ENCODE data around the gene LAMA2. TPM values are rescaled to one million over a fixed set of nuclear protein-coding genes. Genes with fewer than 3 reads are reported as not detected.

LAMA2 gene
- total RNA-seq, 2 donors from 2014 or later, result 0.28 to 0.40 TPM

DNA sequence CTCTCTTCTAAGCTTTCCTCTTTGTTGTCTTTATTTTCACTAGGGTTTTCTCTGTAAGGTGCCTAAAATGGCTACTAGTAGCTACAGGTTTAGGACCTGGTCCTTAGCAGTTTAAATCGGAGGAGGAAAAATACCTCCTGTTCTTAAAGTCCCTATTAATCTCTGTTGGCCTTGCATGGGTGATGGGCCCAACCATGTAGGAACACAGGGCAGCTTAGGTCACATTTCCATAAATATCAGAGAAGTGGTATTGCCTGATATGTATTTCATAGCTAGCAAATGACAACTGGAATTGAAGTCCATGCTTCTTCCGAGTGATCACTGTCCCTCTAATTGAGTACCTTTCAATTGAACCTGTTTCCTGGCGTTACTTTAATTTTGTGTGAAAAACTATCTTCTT lies 70.0 kb downstream of the LAMA2 start:
- H3K4me3 Mint-ChIP-seq, result no peak overlapping the region
- ATAC-seq (replicated peaks), result no peak
- H3K27ac Mint-ChIP-seq, result no peak overlapping the region
- H3K9me3 Mint-ChIP-seq, result no peaks in the 10 kb centered on the region
- no peaks in the 10 kb centered on the region for H3K36me3 Mint-ChIP-seq (ENCODE audit: low read depth)
- no peaks in the 10 kb centered on the region for H3K4me1 Mint-ChIP-seq
- H3K27me3 Mint-ChIP-seq, result peaks cover 8% of the 10 kb centered on the region

DNA sequence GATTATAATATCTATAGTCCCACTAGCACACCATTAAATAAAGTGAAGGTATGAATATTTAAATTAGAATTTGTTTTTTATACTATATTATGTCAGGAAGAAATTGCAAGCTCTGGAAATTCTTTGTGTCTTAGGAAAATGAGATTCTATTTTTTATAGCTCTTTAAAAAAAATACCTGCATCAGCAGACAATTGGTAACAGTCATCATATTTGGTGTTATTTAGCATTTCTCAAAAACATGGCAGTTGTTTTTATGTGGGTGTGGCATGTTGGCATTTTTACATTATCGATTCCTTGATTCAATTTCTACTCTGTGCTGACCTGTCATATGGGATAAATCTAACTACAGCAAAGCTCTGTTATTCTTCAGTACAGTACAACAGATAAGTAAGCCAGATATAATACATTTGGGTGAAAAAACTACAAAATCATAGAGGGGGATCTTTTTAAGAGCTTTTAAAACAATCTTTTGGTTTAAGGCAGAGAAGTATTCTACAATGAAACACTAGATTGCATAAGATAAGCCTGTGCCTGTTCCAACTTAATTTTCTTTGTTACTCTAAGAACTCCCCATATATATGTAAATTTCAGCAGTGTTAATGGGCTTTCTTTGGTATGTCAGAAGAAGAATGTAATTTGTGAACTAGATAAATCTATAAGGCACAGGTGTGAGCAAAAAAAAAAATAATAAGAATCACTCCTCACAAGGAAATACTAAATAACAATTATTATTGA lies 71.5 kb downstream of the LAMA2 start:
- H3K27me3 Mint-ChIP-seq, result peaks cover 6% of the 10 kb centered on the region
- H3K4me1 Mint-ChIP-seq, result no peaks in the 10 kb centered on the region
- no peak overlapping the region for H3K27ac Mint-ChIP-seq
- H3K9me3 Mint-ChIP-seq, result no peaks in the 10 kb centered on the region
- ATAC-seq (replicated peaks), result no peak
- H3K4me3 Mint-ChIP-seq, result no peak overlapping the region
- no peaks in the 10 kb centered on the region for H3K36me3 Mint-ChIP-seq (ENCODE audit: low read depth)

DNA sequence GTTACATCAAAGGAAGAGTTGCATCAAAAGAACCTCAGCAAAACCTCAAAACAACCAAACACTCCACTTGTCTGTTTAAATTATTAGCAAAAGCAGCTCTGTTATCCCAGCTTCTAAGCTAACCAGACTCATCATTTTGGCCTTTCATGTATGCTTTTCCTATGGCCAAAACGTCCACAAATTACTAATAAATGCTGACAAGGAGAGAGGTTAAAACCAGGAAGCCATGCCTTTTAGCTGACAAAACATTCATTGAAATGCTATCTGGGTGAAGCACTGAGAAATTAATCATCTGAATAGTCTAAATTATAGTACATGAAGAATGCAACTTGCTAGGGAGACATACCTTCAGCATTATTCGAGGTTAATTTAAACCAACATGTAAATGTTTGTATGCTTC lies 80.6 kb downstream of the LAMA2 start:
- Mint-ChIP-seq H3K36me3 (ENCODE audit: low read depth) (no peaks in the 10 kb centered on the region), H3K9me3 (no peaks in the 10 kb centered on the region), H3K27me3 (peaks cover 4% of the 10 kb centered on the region), H3K27ac (no peak overlapping the region), H3K4me1 (no peaks in the 10 kb centered on the region), H3K4me3 (no peak overlapping the region)
- ATAC-seq (replicated peaks), result no peak

DNA sequence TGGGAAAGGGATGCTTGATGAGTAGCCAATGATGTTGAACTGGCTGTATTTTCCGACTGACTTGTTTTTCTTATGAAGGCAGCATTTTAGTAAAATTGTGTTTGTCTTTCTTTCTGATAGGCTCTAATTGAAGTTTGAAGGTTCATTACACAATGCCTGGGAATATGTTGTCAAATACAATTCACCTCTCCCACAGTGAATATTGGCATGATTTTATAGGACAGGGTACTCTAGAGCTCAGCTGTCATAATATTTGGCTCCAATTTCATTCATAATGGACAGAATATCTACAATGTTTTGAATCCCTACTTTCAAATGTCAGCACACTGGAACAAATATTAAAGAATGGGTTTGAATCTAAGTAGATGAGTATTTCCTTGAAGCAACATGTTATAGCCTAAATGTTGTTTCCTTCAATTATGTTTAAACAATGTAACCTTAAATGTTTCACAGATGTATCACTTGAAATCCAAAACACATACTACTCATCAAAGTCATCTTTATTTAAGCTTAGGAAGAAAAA lies 81.4 kb downstream of the LAMA2 start:
- no peaks in the 10 kb centered on the region for H3K36me3 Mint-ChIP-seq (ENCODE audit: low read depth)
- no peaks in the 10 kb centered on the region for H3K9me3 Mint-ChIP-seq

DNA sequence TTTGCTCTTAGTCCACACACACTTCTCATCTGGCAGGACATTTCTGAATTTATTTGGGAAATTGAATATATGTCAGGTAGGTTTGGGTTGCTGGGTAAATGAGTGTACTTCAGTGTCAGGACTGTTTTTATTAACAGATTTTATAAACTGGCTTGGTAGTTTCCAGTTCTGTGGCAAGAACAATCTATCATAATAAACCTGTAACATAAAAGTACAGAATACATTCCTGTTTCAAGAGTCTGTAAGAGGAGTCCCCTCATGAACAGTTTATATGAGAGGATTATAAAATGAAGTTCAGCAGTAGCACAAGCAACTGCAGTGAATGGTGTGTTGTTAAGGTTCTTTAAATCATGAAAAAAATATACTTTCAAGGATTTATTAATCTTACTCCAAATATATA lies 81.8 kb downstream of the LAMA2 start:
- H3K27me3 Mint-ChIP-seq, result no peaks in the 10 kb centered on the region
- H3K9me3 Mint-ChIP-seq, result no peaks in the 10 kb centered on the region
- no peaks in the 10 kb centered on the region for H3K36me3 Mint-ChIP-seq (ENCODE audit: low read depth)
- H3K4me1 Mint-ChIP-seq, result no peaks in the 10 kb centered on the region
- no peak overlapping the region for H3K27ac Mint-ChIP-seq
- no peak for ATAC-seq (replicated peaks)
- H3K4me3 Mint-ChIP-seq, result no peak overlapping the region

More for the DNA sequence above, 81.4 kb downstream of the LAMA2 start:
- no peak overlapping the region for H3K4me3 Mint-ChIP-seq
- no peak for ATAC-seq (replicated peaks)
- H3K4me1 Mint-ChIP-seq, result no peaks in the 10 kb centered on the region
- no peak overlapping the region for H3K27ac Mint-ChIP-seq
- peaks cover 4% of the 10 kb centered on the region for H3K27me3 Mint-ChIP-seq

DNA sequence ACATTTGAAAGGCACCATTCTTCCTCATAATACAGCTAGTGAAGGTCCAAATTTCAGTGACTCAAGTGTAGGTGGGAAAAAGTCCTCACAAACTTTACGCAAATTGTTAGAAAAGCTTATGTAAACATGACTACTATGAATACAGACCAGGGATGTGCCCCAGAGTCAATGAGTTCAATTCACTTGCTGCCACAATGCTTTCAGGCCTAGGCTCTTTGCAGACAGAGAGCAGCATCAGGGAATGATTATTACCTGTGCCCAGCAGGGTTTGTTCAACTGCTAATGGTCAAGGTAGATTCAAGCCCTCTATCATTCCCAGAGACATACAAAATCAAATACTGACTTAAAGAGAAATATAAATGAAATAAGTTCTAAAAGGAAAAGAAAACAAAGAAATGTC lies 84.0 kb downstream of the LAMA2 start:
- no peaks in the 10 kb centered on the region for H3K36me3 Mint-ChIP-seq (ENCODE audit: low read depth)
- no peaks in the 10 kb centered on the region for H3K9me3 Mint-ChIP-seq
- ATAC-seq (replicated peaks), result no peak
- H3K4me1 Mint-ChIP-seq, result no peaks in the 10 kb centered on the region
- no peak overlapping the region for H3K4me3 Mint-ChIP-seq
- H3K27me3 Mint-ChIP-seq, result peaks cover 5% of the 10 kb centered on the region
- H3K27ac Mint-ChIP-seq, result no peak overlapping the region

DNA sequence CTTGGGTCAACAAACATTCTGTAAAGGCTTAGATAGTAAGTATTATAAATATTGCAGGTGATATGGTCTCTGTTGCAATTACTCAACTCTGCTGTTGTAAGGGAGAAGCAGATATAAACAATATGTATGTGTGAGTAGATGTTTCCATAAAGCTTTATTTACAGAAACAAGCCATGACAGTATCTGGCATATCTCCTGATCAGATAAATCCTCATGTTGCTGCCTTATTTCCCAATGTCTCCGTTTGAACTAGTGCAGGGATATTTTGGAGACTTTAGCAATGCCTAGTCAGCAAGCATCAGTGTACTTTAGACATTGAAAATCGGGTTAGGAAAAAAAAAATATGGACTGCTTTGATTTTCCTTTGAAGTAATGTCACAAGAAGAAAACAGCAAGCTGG lies 96.1 kb downstream of the LAMA2 start:
- no peaks in the 10 kb centered on the region for H3K36me3 Mint-ChIP-seq (ENCODE audit: low read depth)
- no peaks in the 10 kb centered on the region for H3K4me1 Mint-ChIP-seq
- no peak for ATAC-seq (replicated peaks)
- no peak overlapping the region for H3K4me3 Mint-ChIP-seq
- H3K27me3 Mint-ChIP-seq, result peaks cover 12% of the 10 kb centered on the region
- no peak overlapping the region for H3K27ac Mint-ChIP-seq
- peaks cover 5% of the 10 kb centered on the region for H3K9me3 Mint-ChIP-seq

DNA sequence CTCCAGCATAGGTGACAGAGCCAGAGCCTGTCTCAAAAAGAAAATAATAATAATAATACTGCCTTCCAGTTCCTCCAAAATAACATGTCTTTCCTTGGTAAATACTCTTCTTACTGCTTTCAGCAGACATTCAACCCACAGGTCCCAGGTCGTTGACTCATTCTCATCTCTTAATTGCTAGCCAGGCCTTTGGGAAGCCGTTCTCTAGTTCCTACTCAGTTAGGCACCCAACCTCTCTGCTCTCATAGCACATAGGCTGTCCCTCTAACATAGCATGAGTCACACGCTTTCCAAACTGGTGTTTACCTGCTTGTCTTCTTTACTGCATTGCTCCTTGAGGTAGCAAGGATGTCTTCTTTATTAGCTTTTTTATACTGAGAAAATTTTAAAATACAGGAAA lies 98.8 kb downstream of the LAMA2 start:
- H3K4me3 Mint-ChIP-seq, result no peak overlapping the region
- H3K27me3 Mint-ChIP-seq, result peaks cover 9% of the 10 kb centered on the region
- ATAC-seq (replicated peaks), result no peak
- H3K27ac Mint-ChIP-seq, result no peak overlapping the region
- H3K36me3 Mint-ChIP-seq (ENCODE audit: low read depth), result no peaks in the 10 kb centered on the region
- H3K4me1 Mint-ChIP-seq, result no peaks in the 10 kb centered on the region
- H3K9me3 Mint-ChIP-seq, result no peaks in the 10 kb centered on the region

DNA sequence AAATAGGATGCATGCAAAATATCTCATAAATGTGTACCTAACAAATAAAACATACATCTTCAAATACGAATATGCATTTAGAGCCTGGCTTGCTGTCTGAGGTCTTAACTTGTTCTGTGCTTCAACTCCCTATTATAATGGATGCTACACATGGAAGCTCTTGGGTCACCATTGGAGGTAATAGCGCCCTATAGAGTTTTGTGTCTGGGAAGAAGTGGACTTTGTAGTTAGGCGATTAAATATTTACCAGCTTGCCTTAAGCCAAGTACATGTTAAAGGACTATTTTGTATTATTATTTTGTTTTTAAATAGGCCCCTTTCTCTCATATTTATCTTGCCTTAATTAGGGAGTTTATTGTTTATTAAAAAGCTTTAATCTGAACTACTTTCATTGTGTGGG lies 107.4 kb downstream of the LAMA2 start:
- Mint-ChIP-seq H3K27ac (no peak overlapping the region), H3K27me3 (peaks cover 3% of the 10 kb centered on the region), H3K4me1 (no peaks in the 10 kb centered on the region), H3K4me3 (no peak overlapping the region), H3K9me3 (no peaks in the 10 kb centered on the region), H3K36me3 (ENCODE audit: low read depth) (no peaks in the 10 kb centered on the region)
- ATAC-seq (replicated peaks), result no peak

DNA sequence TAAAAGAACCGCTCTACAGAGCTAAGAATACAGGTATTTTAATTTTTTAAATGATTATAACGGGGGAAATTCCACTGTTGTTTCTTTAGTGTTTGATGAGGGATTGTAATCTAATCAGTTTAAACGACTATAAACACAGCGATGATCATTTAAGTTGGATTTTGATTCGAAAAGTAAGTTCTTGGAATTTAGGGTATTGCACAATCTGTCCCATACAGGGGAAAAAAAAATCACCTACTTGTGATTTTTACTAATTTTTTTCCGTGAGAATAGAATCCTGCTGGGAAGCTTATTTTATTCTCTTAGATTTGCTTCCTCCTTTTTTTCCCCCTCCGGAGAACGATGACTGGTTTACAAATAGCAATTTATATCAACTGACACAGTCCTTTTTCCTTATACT lies 108.0 kb downstream of the LAMA2 start:
- Mint-ChIP-seq H3K36me3 (ENCODE audit: low read depth) (no peaks in the 10 kb centered on the region), H3K27ac (no peak overlapping the region), H3K4me3 (no peak overlapping the region), H3K4me1 (no peaks in the 10 kb centered on the region), H3K27me3 (peaks cover 4% of the 10 kb centered on the region), H3K9me3 (no peaks in the 10 kb centered on the region)
- ATAC-seq (replicated peaks), result no peak

DNA sequence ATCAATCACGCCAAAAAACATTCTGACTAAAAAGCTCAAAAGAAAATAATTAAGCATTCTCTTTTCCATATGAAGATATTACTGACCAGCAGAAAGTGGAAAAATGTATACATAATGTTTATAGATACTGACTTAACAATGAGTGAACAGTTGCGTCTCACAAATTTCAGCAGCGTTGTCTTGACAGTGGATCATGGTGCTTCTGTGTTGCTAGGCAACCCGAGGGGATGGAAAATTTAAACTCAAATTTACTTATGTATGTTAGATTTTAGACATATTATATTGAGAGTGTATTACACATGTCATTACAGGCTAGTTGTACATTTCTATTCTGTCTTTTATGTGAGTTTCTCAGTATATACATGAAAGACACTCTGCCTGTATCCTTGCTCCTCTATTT lies 110.2 kb downstream of the LAMA2 start:
- peaks cover 11% of the 10 kb centered on the region for H3K27me3 Mint-ChIP-seq
- no peak overlapping the region for H3K27ac Mint-ChIP-seq
- no peak for ATAC-seq (replicated peaks)
- H3K4me1 Mint-ChIP-seq, result no peaks in the 10 kb centered on the region
- no peaks in the 10 kb centered on the region for H3K36me3 Mint-ChIP-seq (ENCODE audit: low read depth)
- H3K4me3 Mint-ChIP-seq, result no peak overlapping the region
- H3K9me3 Mint-ChIP-seq, result peaks cover 4% of the 10 kb centered on the region

DNA sequence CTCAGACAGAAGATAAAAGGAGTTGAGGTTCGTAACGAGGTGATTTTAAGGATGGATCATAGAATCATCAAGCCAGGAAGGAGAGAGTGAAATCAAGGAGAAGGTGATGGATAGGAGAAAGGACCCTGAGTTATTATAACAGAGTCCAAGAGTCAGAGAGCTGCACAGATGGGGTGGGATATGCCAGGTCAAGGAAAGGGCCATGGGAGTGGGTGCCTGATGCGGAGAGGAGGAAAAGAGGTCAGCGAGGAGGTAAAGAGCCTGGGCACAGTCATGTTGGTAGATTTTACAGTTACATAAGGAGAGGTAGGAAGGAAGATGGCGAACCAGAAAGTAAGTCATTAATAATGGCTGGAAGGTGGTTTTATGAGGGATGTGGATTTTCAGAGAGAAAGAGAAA lies 114.9 kb downstream of the LAMA2 start:
- peaks cover 4% of the 10 kb centered on the region for H3K9me3 Mint-ChIP-seq
- no peaks in the 10 kb centered on the region for H3K4me1 Mint-ChIP-seq

DNA sequence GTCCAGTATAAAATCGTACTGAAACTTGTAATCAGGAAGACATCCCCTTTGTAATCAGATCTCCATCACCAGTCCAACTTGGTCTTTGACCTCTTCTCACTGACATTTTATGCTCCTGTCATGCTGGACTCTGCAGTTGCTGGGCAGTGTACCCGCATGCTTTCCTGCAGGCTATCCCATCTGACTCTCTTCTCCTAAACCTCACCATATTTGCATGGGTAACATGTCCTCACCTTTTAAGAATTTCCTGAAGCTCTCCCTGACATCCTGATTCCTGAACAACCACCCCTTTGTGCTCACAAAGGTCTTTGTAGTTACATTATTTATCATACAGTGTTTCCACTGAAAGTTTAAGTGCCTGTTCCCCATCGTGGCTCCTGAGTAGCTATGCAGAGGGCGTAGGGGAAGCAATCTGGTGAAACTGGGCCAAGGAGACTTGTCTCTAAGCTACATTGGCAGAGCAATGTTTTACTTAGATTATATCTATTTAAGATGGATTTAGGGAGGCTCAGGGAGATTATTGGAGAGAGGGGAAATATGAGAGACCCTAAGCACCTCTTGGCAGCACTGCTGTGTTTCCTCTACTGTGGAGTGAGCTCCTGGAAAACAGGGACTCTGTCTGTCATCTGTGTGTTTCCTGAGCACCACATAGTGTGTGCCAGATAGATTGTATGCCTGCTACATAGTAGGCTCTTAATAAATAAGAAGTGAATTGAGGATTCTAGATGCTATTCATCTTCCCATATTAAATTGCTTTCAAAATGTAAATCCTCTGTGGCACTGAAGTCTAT lies 124.0 kb downstream of the LAMA2 start:
- no peak for ATAC-seq (replicated peaks)
- no peaks in the 10 kb centered on the region for H3K4me1 Mint-ChIP-seq
- H3K27ac Mint-ChIP-seq, result no peak overlapping the region
- no peaks in the 10 kb centered on the region for H3K36me3 Mint-ChIP-seq (ENCODE audit: low read depth)
- H3K9me3 Mint-ChIP-seq, result no peaks in the 10 kb centered on the region
- no peak overlapping the region for H3K4me3 Mint-ChIP-seq
- peaks cover 18% of the 10 kb centered on the region for H3K27me3 Mint-ChIP-seq

More for the DNA sequence above, 114.9 kb downstream of the LAMA2 start:
- Mint-ChIP-seq H3K4me3 (no peak overlapping the region), H3K36me3 (ENCODE audit: low read depth) (no peaks in the 10 kb centered on the region), H3K27me3 (peaks cover 11% of the 10 kb centered on the region), H3K27ac (no peak overlapping the region)
- ATAC-seq (replicated peaks), result no peak

DNA sequence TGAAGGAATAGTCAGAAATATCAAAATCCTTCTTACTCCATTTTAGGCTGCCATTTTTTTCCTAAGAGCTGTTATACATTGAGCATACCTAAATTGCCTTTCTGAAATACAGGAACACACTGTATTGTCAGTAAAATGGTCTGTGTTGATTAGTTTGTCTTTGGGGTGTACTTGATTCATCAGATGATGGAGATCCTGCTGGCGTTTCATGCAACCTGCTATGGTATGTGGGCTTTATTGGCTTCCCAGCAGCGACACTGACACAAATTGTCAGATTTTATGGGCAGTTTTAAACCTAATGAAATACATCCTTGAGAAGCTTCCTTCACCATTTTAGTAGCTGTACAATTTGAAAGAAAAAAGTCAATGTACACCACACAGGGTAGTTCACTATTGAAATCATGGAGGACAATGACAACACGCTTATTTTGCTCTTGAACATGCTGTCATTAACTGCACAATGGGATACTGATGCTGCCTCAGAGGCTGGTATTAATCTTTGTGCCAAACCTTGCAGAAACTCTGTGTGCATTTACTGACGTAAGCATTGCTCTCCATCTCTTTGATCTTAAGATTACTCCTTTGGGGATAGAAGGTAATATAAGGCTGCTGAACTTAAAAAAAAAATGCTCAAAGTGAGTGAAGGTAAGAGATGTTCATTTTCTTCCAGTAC lies 124.9 kb downstream of the LAMA2 start:
- H3K27me3 Mint-ChIP-seq, result peaks cover 18% of the 10 kb centered on the region
- no peaks in the 10 kb centered on the region for H3K4me1 Mint-ChIP-seq
- no peak overlapping the region for H3K4me3 Mint-ChIP-seq
- no peak for ATAC-seq (replicated peaks)
- H3K9me3 Mint-ChIP-seq, result no peaks in the 10 kb centered on the region
- H3K36me3 Mint-ChIP-seq (ENCODE audit: low read depth), result no peaks in the 10 kb centered on the region
- no peak overlapping the region for H3K27ac Mint-ChIP-seq

DNA sequence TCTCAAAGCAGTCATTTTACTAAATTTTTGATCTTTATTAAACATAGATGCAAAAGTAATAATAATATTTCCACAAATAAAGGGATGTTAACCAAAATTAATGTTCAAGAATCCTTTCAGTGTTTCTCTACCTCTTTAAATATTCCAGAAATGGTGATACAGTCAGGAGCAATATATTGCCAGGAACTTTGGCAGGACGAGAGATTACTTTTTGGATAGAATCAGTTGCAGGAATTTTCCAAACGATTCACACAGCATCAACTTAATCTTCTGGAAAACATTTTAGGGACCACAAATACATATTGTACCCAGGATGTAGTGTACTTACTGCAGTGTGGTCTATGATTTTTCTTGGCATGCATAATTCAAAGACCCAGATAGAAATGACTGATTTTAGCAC lies 125.7 kb downstream of the LAMA2 start:
- no peak overlapping the region for H3K4me3 Mint-ChIP-seq
- no peaks in the 10 kb centered on the region for H3K9me3 Mint-ChIP-seq
- no peak for ATAC-seq (replicated peaks)
- peaks cover 18% of the 10 kb centered on the region for H3K27me3 Mint-ChIP-seq
- no peaks in the 10 kb centered on the region for H3K36me3 Mint-ChIP-seq (ENCODE audit: low read depth)
- H3K27ac Mint-ChIP-seq, result no peak overlapping the region
- H3K4me1 Mint-ChIP-seq, result no peaks in the 10 kb centered on the region
